ENCODE measurements around the gene SOX6.
"Not testable (repeated sequence)": the region's sequence is repeated elsewhere in the genome, so short reads cannot be mapped to it uniquely, and the experiment has no call there.

The SOX6 gene

GRCh38 chr11:16380941-16381568 is 24.7 kb upstream of the SOX6 start:
- no peak overlapping the region for H3K27ac Mint-ChIP-seq
- H3K4me3 Mint-ChIP-seq: no peak overlapping the region
- H3K27me3 Mint-ChIP-seq (ENCODE audit: low read depth): no peaks in the 10 kb centered on the region
- H3K9me3 Mint-ChIP-seq: no peaks in the 10 kb centered on the region
- no peaks in the 10 kb centered on the region for H3K36me3 Mint-ChIP-seq (ENCODE audit: low read depth)
- DNase-seq (ENCODE audit: low spot score): no peak
- no peaks in the 10 kb centered on the region for H3K4me1 Mint-ChIP-seq (ENCODE audit: low read depth)

- no peaks in the 10 kb centered on the region for H3K4me1 Mint-ChIP-seq (ENCODE audit: low read depth)
- no peaks in the 10 kb centered on the region for H3K36me3 Mint-ChIP-seq (ENCODE audit: low read depth)
- no peak for DNase-seq (ENCODE audit: low spot score)
- H3K9me3 Mint-ChIP-seq: no peaks in the 10 kb centered on the region
- H3K27ac Mint-ChIP-seq: no peak overlapping the region
- no peak overlapping the region for H3K4me3 Mint-ChIP-seq
- H3K27me3 Mint-ChIP-seq (ENCODE audit: low read depth): no peaks in the 10 kb centered on the region
These were observed 22.6 kb upstream of the SOX6 start for GRCh38 chr11:16378906-16379305.

GRCh38 chr11:16377746-16378145 is 21.4 kb upstream of the SOX6 start:
- no peaks in the 10 kb centered on the region for H3K36me3 Mint-ChIP-seq (ENCODE audit: low read depth)
- H3K27me3 Mint-ChIP-seq (ENCODE audit: low read depth): no peaks in the 10 kb centered on the region
- DNase-seq (ENCODE audit: low spot score): no peak
- H3K9me3 Mint-ChIP-seq: no peaks in the 10 kb centered on the region
- no peak overlapping the region for H3K4me3 Mint-ChIP-seq
- no peaks in the 10 kb centered on the region for H3K4me1 Mint-ChIP-seq (ENCODE audit: low read depth)
- no peak overlapping the region for H3K27ac Mint-ChIP-seq

- H3K4me3 Mint-ChIP-seq; H3K27me3 Mint-ChIP-seq (ENCODE audit: low read depth); H3K36me3 Mint-ChIP-seq (ENCODE audit: low read depth); H3K9me3 Mint-ChIP-seq; DNase-seq (ENCODE audit: low spot score); H3K27ac Mint-ChIP-seq; H3K4me1 Mint-ChIP-seq (ENCODE audit: low read depth): not testable (repeated sequence)
These were observed 19.3 kb upstream of the SOX6 start for GRCh38 chr11:16375664-16376063.

- no peaks in the 10 kb centered on the region for H3K4me1 Mint-ChIP-seq (ENCODE audit: low read depth)
- H3K9me3 Mint-ChIP-seq: peaks cover 7% of the 10 kb centered on the region
- H3K36me3 Mint-ChIP-seq (ENCODE audit: low read depth): no peaks in the 10 kb centered on the region
These were observed 17.4 kb upstream of the SOX6 start for GRCh38 chr11:16373768-16374167.

GRCh38 chr11:16372355-16372754 is 16.0 kb upstream of the SOX6 start:
- Mint-ChIP-seq H3K4me3 (no peak overlapping the region), H3K9me3 (peaks cover 7% of the 10 kb centered on the region), H3K27ac (no peak overlapping the region), H3K27me3 (ENCODE audit: low read depth) (no peaks in the 10 kb centered on the region), H3K36me3 (ENCODE audit: low read depth) (no peaks in the 10 kb centered on the region), H3K4me1 (ENCODE audit: low read depth) (no peaks in the 10 kb centered on the region)
- no peak for DNase-seq (ENCODE audit: low spot score)

More at GRCh38 chr11:16373768-16374167, 17.4 kb upstream of the SOX6 start:
- Mint-ChIP-seq H3K27me3 (ENCODE audit: low read depth) (no peaks in the 10 kb centered on the region), H3K27ac (no peak overlapping the region), H3K4me3 (no peak overlapping the region)
- no peak for DNase-seq (ENCODE audit: low spot score)

- Mint-ChIP-seq H3K4me1 (ENCODE audit: low read depth) (no peaks in the 10 kb centered on the region), H3K27ac (no peak overlapping the region), H3K27me3 (ENCODE audit: low read depth) (no peaks in the 10 kb centered on the region), H3K9me3 (peaks cover 9% of the 10 kb centered on the region), H3K4me3 (no peak overlapping the region), H3K36me3 (ENCODE audit: low read depth) (no peaks in the 10 kb centered on the region)
- no peak for DNase-seq (ENCODE audit: low spot score)
These were observed 10.9 kb upstream of the SOX6 start for GRCh38 chr11:16367252-16367651.

- H3K27me3 Mint-ChIP-seq (ENCODE audit: low read depth): no peaks in the 10 kb centered on the region
- H3K27ac Mint-ChIP-seq: no peak overlapping the region
- H3K4me3 Mint-ChIP-seq: no peak overlapping the region
- no peaks in the 10 kb centered on the region for H3K36me3 Mint-ChIP-seq (ENCODE audit: low read depth)
- no peaks in the 10 kb centered on the region for H3K4me1 Mint-ChIP-seq (ENCODE audit: low read depth)
- no peak for DNase-seq (ENCODE audit: low spot score)
- peaks cover 10% of the 10 kb centered on the region for H3K9me3 Mint-ChIP-seq
These were observed 9.4 kb upstream of the SOX6 start for GRCh38 chr11:16365581-16366228.

- peaks cover 7% of the 10 kb centered on the region for H3K9me3 Mint-ChIP-seq
- DNase-seq (ENCODE audit: low spot score): no peak
- no peaks in the 10 kb centered on the region for H3K36me3 Mint-ChIP-seq (ENCODE audit: low read depth)
- H3K27ac Mint-ChIP-seq: no peak overlapping the region
- H3K4me3 Mint-ChIP-seq: no peak overlapping the region
- H3K27me3 Mint-ChIP-seq (ENCODE audit: low read depth): no peaks in the 10 kb centered on the region
- H3K4me1 Mint-ChIP-seq (ENCODE audit: low read depth): no peaks in the 10 kb centered on the region
These were observed 7.9 kb upstream of the SOX6 start for GRCh38 chr11:16364254-16364653.

GRCh38 chr11:16363706-16364105 is 7.4 kb upstream of the SOX6 start:
- no peak for DNase-seq (ENCODE audit: low spot score)
- peaks cover 3% of the 10 kb centered on the region for H3K9me3 Mint-ChIP-seq
- H3K27ac Mint-ChIP-seq: no peak overlapping the region
- no peak overlapping the region for H3K4me3 Mint-ChIP-seq
- no peaks in the 10 kb centered on the region for H3K27me3 Mint-ChIP-seq (ENCODE audit: low read depth)
- H3K4me1 Mint-ChIP-seq (ENCODE audit: low read depth): no peaks in the 10 kb centered on the region
- no peaks in the 10 kb centered on the region for H3K36me3 Mint-ChIP-seq (ENCODE audit: low read depth)

- no peak overlapping the region for H3K27ac Mint-ChIP-seq
- no peaks in the 10 kb centered on the region for H3K36me3 Mint-ChIP-seq (ENCODE audit: low read depth)
- H3K4me3 Mint-ChIP-seq: no peak overlapping the region
- no peak for DNase-seq (ENCODE audit: low spot score)
- peaks cover 3% of the 10 kb centered on the region for H3K9me3 Mint-ChIP-seq
- H3K4me1 Mint-ChIP-seq (ENCODE audit: low read depth): no peaks in the 10 kb centered on the region
- H3K27me3 Mint-ChIP-seq (ENCODE audit: low read depth): no peaks in the 10 kb centered on the region
These were observed 4.9 kb upstream of the SOX6 start for GRCh38 chr11:16361108-16361865.

GRCh38 chr11:16359369-16359768 is 3.0 kb upstream of the SOX6 start:
- H3K4me3 Mint-ChIP-seq: no peak overlapping the region
- no peak overlapping the region for H3K27ac Mint-ChIP-seq
- peaks cover 3% of the 10 kb centered on the region for H3K9me3 Mint-ChIP-seq
- H3K27me3 Mint-ChIP-seq (ENCODE audit: low read depth): no peaks in the 10 kb centered on the region
- H3K36me3 Mint-ChIP-seq (ENCODE audit: low read depth): no peaks in the 10 kb centered on the region
- no peaks in the 10 kb centered on the region for H3K4me1 Mint-ChIP-seq (ENCODE audit: low read depth)
- no peak for DNase-seq (ENCODE audit: low spot score)

GRCh38 chr11:16358726-16359125 is 2.4 kb upstream of the SOX6 start:
- H3K4me3 Mint-ChIP-seq: no peak overlapping the region
- no peaks in the 10 kb centered on the region for H3K36me3 Mint-ChIP-seq (ENCODE audit: low read depth)
- no peaks in the 10 kb centered on the region for H3K4me1 Mint-ChIP-seq (ENCODE audit: low read depth)
- no peaks in the 10 kb centered on the region for H3K27me3 Mint-ChIP-seq (ENCODE audit: low read depth)
- DNase-seq (ENCODE audit: low spot score): no peak
- peaks cover 3% of the 10 kb centered on the region for H3K9me3 Mint-ChIP-seq
- no peak overlapping the region for H3K27ac Mint-ChIP-seq

GRCh38 chr11:16357775-16358174 is 1.4 kb upstream of the SOX6 start:
- no peak for DNase-seq (ENCODE audit: low spot score)
- H3K27me3 Mint-ChIP-seq (ENCODE audit: low read depth): no peaks in the 10 kb centered on the region
- H3K4me3 Mint-ChIP-seq: no peak overlapping the region
- peaks cover 3% of the 10 kb centered on the region for H3K9me3 Mint-ChIP-seq
- H3K4me1 Mint-ChIP-seq (ENCODE audit: low read depth): no peaks in the 10 kb centered on the region
- H3K36me3 Mint-ChIP-seq (ENCODE audit: low read depth): no peaks in the 10 kb centered on the region
- no peak overlapping the region for H3K27ac Mint-ChIP-seq

All from T-helper 2 cell treated with Interferon-gamma antibody and Interleukin-4, amounts not matched to agents 5 μg/mL and 100 μg/mL, for 36 hours (primary cell).